Measurements from ENCODE around the gene ZFAND3.

DNA sequence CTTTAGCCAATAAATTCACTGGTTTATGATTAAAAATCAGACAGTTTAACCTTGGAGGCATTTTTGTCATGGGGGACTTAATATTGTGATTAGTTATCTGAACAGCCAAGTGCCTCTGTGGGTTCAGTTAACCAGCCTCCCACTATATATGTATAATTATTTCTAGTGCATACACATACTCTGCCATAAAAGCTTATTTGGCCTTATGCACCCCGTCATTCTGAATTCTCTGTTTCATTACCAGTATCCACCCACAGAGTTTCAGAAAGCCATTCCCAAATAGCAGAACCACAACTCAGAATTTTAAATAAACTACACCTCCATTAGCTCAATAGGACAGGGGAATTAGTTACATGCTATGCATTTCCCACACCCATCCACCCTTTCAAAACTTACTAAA, 279.7 kb downstream of the ZFAND3 start:
- no peak for TF ChIP-seq CTCF (IDR thresholded peaks at IDR 0.05)
- no peak for TF ChIP-seq POLR2A (IDR thresholded peaks at IDR 0.05; ENCODE audit: low read length)
- TF ChIP-seq RAD21 (conservative IDR thresholded peaks at IDR 0.05 in 1 of 2, IDR thresholded peaks at IDR 0.05 in 1 of 2), result no peak
- TF ChIP-seq, protein P1, sequence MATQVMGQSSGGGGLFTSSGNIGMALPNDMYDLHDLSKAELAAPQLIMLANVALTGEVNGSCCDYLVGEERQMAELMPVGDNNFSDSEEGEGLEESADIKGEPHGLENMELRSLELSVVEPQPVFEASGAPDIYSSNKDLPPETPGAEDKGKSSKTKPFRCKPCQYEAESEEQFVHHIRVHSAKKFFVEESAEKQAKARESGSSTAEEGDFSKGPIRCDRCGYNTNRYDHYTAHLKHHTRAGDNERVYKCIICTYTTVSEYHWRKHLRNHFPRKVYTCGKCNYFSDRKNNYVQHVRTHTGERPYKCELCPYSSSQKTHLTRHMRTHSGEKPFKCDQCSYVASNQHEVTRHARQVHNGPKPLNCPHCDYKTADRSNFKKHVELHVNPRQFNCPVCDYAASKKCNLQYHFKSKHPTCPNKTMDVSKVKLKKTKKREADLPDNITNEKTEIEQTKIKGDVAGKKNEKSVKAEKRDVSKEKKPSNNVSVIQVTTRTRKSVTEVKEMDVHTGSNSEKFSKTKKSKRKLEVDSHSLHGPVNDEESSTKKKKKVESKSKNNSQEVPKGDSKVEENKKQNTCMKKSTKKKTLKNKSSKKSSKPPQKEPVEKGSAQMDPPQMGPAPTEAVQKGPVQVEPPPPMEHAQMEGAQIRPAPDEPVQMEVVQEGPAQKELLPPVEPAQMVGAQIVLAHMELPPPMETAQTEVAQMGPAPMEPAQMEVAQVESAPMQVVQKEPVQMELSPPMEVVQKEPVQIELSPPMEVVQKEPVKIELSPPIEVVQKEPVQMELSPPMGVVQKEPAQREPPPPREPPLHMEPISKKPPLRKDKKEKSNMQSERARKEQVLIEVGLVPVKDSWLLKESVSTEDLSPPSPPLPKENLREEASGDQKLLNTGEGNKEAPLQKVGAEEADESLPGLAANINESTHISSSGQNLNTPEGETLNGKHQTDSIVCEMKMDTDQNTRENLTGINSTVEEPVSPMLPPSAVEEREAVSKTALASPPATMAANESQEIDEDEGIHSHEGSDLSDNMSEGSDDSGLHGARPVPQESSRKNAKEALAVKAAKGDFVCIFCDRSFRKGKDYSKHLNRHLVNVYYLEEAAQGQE (IDR thresholded peaks at IDR 0.05), result no peak

Measured in A549 (cell line).